ENCODE measurements around the gene PRSS3.
"Not testable (repeated sequence)": the region's sequence is repeated elsewhere in the genome, so short reads cannot be mapped to it uniquely, and the experiment has no call there.

Gene PRSS3

GRCh38 chr9:33795281-33795680 is at the start of gene PRSS3:
Gene PRSS3, plus strand, starts transcription at chr9:33795561. Its CDS starts 13 bp downstream, at chr9:33795574.
- DNase-seq, result no peak

- DNase-seq, result peak; percentile 21
These were observed 46.6 kb upstream of the PRSS3 start for GRCh38 chr9:33748633-33749304.

- peak; percentile 15 for DNase-seq
These were observed 46.1 kb upstream of the PRSS3 start for GRCh38 chr9:33749305-33749654.

GRCh38 chr9:33750307-33750838 is 45.0 kb upstream of the PRSS3 start:
- no peak for DNase-seq

GRCh38 chr9:33750839-33751339 is 44.5 kb upstream of the PRSS3 start:
- DNase-seq, result no peak

- DNase-seq, result no peak
These were observed 43.7 kb upstream of the PRSS3 start for GRCh38 chr9:33751536-33752129.

GRCh38 chr9:33752130-33752637 is 43.2 kb upstream of the PRSS3 start:
- no peak for DNase-seq

GRCh38 chr9:33752789-33753188 is 42.6 kb upstream of the PRSS3 start:
- not testable (repeated sequence) for DNase-seq

- not testable (repeated sequence) for DNase-seq
These were observed 35.7 kb upstream of the PRSS3 start for GRCh38 chr9:33759648-33760047.

- no peak for DNase-seq
These were observed 33.0 kb upstream of the PRSS3 start for GRCh38 chr9:33762343-33762742.

- peak; percentile 35 for DNase-seq
These were observed 31.7 kb upstream of the PRSS3 start for GRCh38 chr9:33763709-33764108.

- no peak for DNase-seq
These were observed 29.9 kb upstream of the PRSS3 start for GRCh38 chr9:33765411-33765810.

- DNase-seq, result not testable (repeated sequence)
These were observed 25.0 kb upstream of the PRSS3 start for GRCh38 chr9:33770156-33770880.

GRCh38 chr9:33773135-33773534 is 22.2 kb upstream of the PRSS3 start:
- DNase-seq, result not testable (repeated sequence)

- not testable (repeated sequence) for DNase-seq
These were observed 21.2 kb upstream of the PRSS3 start for GRCh38 chr9:33774074-33774659.

GRCh38 chr9:33776578-33776977 is 18.8 kb upstream of the PRSS3 start:
- DNase-seq, result no peak

GRCh38 chr9:33778700-33779351 is 16.5 kb upstream of the PRSS3 start:
- DNase-seq, result peak; percentile 33

GRCh38 chr9:33780276-33780675 is 15.1 kb upstream of the PRSS3 start:
- DNase-seq, result no peak

GRCh38 chr9:33781736-33782135 is 13.6 kb upstream of the PRSS3 start:
- no peak for DNase-seq

GRCh38 chr9:33782395-33783152 is 12.8 kb upstream of the PRSS3 start:
- no peak for DNase-seq

GRCh38 chr9:33785914-33786313 is 9.4 kb upstream of the PRSS3 start:
- no peak for DNase-seq

- no peak for DNase-seq
These were observed 8.7 kb upstream of the PRSS3 start for GRCh38 chr9:33786681-33787080.
